GM21825 (cell line): ENCODE measurements around the gene DPY19L3.
"Not testable (repeated sequence)": the region's sequence is repeated elsewhere in the genome, so short reads cannot be mapped to it uniquely, and the experiment has no call there.

Experiments
- ATAC-seq: cut with Tn5 transposase; IDR thresholded peaks from one replicate; pipeline ENCODE4 v1.9.1; 2021; ENCODE audit warnings: mild to moderate bottlenecking, moderate library complexity; ENCODE audit not compliant: unreplicated experiment

Gene DPY19L3

DNA sequence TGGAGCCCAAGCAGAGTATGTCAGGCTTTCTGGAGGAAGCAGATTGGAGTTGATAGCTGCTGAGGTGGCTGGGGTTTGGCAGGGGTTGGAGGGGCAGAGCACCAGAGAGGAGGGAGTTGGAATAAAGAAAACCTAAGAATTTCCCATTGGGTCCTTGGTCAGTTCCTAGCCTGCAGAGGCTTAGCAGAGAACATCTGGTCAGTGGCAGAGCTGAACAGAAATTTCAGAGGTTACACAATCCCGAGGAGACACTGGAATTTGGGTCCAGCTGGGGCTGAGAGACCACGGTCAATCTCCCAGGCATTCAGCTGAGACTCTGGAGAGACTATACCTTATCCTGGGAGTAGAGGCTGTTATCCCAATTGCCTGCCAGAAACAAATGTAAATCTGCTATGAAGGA lies 84.4 kb downstream of the DPY19L3 start:
- ATAC-seq, result no peak

DNA sequence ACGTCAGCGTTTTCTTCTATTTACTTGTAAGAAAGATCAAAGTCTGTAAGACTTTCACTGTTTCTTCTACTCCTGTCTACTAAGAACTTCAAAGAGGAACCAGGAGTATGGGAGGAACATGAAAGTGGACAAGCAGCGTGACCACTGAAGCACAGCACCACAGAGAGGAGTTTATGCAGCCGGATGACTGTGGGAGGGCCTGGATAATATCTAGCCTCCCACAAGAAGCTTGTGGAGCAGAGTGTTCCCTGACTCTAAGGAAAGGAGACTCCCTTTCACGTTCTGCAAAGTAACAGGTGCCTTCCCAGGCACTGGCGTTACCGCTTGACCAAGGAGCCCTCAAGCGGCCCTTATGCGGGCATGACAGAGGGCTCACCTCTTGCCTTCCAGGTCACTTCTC lies 91.8 kb downstream of the DPY19L3 start:
- no peak for ATAC-seq

DNA sequence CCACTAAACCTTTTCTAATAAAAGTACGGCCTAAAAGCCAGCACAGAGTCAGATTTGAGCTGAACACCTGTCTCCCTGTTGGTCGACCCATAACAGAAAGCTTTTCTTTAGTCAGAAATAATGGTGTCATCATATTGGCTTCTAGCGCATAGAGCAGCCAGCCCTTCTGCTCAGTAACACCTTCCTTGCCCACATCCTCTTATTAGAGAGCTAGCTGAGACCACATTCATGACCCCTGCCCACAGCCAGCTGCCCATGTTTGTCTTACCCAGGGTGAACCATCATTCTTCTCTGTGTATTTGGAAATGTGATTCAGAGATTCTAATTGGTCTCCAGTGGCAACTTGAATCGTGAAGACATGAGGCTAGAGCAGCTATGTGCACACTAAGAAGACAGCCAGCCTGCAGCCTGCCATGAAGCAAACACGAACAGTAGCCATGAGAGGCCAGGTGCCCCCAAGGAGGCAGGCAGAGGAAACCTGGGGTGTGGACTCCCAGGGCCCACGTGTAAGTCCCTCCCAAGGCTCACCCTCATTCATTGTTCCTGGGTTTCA lies 93.2 kb downstream of the DPY19L3 start:
- ATAC-seq, result no peak

DNA sequence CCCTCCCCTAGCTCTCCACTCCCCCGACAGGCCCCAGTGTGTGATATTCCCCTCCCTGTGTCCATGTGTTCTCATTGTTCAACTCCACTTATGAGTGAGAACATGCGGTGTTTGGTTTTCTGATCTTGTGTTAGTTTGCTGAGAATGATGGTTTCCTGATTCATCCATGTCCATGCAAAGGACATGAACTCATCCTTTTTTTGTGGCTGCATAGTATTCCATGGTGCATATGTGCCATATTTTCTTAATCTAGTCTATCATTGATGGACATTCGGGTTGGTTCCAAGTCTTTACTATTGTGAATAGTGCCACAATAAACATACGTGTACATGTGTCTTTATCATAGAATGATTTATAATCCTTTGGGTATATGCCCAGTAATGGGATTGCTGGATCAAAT lies 106.9 kb downstream of the DPY19L3 start:
- ATAC-seq, result not testable (repeated sequence)

DNA sequence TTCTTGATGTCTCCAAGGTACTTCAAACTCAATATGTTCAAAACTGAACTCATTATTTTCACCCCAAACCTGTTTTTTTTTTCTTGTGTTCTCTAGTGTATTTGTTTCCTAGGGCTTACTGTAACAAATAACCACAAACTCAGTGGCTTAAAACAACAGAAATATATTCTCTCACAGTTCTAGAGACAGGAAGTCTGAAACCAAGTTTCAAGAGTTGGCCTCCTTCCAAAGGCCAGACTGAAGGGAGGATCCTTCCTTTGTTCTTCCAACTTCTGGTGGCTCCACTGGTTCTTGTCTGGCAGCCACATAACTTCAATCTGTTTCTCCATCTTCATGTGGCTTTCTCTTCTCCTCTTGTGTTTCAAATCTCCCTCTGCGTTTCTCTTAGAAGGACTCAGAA lies 113.5 kb downstream of the DPY19L3 start:
- no peak for ATAC-seq

DNA sequence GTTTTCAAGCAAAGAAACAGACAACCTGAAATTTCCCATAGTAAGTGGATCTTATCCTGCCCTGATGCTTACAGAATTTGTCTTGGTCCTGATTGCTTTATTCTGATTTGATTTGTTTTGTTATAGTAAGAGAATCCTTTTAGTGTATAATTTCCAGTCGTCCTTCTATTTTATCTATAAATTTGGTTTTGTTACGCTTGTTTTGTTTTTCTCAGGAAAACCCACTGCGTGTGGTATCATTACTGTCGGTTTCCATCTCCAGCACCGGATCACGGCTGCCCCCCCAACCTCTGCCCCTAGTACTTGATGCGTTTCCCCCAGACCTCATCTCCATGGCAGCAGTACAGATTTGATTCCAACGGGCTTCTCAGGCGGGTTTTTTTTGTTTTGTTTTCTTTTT lies 117.4 kb downstream of the DPY19L3 start:
- no peak for ATAC-seq

DNA sequence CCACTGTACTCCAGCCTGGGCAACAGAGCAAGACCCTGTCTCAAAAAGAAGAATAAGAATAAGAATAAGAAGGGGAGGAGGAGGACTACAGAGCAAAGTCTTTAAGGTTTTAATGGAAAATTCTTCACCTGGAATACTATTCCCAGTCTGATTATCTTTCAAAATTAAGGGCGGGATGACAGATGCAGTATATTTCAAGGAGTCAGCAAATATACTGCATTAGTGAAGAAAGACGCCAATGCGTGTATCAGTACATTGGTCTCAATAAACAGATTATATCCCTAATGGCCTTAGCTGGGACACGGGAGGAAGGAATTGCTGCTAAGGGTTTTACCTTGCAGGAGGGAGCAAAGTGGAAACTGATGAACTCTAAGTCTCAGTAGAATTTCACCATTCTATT lies 121.3 kb downstream of the DPY19L3 start:
- ATAC-seq, result no peak

DNA sequence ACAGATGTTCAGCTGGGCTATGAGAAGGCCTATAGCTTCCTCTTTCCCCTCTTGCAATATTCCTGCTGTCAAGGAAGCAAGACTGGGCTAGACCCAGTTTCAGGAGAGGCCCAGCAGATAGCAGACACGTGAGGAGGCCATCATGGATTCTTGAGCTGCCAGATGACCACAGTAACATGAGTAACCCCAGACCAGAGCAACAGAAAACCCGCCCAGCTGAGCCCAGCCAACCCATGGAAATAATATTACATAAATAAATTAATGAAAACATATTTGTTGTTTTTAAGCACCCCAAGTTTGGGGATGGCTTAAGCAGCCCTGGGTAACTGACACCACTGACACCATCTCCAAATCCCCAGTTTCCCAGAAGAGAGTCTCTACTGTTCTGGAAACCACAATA lies 125.2 kb downstream of the DPY19L3 start:
- no peak for ATAC-seq

DNA sequence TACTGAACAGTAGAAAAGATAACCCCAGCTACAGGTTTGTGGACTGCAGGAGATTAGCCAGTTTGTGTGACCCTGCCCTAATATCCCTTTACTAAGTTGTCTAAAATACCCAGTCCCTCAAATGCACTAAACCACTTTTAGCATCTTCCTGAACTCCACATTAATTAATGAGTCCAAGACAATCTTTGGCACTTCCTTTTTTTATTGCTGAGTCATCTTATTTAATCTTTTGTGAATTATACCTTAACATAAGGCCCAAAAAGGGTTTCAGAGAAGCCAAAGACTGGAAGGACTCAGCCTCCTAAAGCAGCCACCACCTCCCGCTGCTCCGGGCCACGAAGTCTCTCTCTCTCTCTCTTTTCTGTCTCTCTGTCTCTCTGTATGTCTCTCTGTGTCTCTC lies 126.7 kb downstream of the DPY19L3 start:
- ATAC-seq, result no peak
